Measurements from ENCODE around the gene ARHGEF28. TPM values are rescaled to one million over a fixed set of nuclear protein-coding genes. Genes with fewer than 3 reads are reported as not detected.

Gene ARHGEF28
- total and polyA plus RNA-seq, 2 of the 4 experiments (the other 2 are of a cell fraction), result 3.6 to 16.0 TPM

DNA sequence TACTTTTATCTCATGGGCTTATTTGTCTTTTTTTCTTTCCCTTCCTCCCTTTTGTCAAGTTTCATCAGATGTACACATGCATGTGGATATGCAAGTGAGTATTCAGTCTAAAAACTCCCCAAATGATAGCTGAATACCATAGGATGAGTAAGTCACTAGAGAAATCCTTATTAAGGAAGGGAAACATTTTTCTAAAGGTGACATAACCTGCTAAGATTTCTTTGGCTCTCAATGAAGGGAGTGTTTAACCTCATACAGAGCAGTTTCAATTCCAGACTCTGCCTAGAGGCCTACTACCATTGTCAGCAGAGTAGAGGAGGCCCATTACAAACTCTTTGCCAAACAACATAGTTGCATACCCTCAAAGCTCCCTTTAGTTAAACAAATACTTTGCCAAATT lies 192.4 kb downstream of the ARHGEF28 start:
- H3K9me3 ChIP-seq (ENCODE audit: control insufficient read depth, insufficient read depth, low read length), result no peaks in the 10 kb centered on the region
- H3K56ac ChIP-seq (ENCODE audit: extremely low read depth, insufficient read depth, low read length), result 0 out of 2 replicates have a peak overlapping the region, but pooled peaks have one; percentile 63
- H3K4me2 ChIP-seq (ENCODE audit: low read depth, low read length), result no peak overlapping the region
- H4K91ac ChIP-seq (ENCODE audit: insufficient read depth, low read depth, low read length), result no peak overlapping the region
- H2BK20ac ChIP-seq (ENCODE audit: low read depth, low read length), result peak overlapping the region; percentile 99; the same call in 1 of the 2 replicates
- H2AK5ac ChIP-seq (ENCODE audit: low read depth, low read length), result no peak overlapping the region
- ATAC-seq (ENCODE audit: low read depth) (peak; percentile 52), DNase-seq (peak; percentile 90)
- H3K9me1 ChIP-seq (ENCODE audit: insufficient read depth, low read length), result peaks cover 31% of the 10 kb centered on the region
- no peaks in the 10 kb centered on the region for H3K27me3 ChIP-seq (ENCODE audit: control insufficient read depth, insufficient read depth, low read length)
- no peak overlapping the region for H3K4me3 ChIP-seq (ENCODE audit: insufficient read depth, low read depth, low read length)
- no peak overlapping the region for H3K27ac ChIP-seq (ENCODE audit: insufficient read depth, low read length)
- no peak overlapping the region for H3K14ac ChIP-seq (replicated peaks; ENCODE audit: low read depth, low read length)
- no peak overlapping the region for H4K5ac ChIP-seq (ENCODE audit: low read depth, low read length)
- no peak overlapping the region for H2AK9ac ChIP-seq (replicated peaks; ENCODE audit: low read depth, low read length, poor library complexity)
- in situ Hi-C loops (cut with MboI; ENCODE audit: low sequenced_read_pairs) (no loop called here), intact Hi-C loops (cut with micrococcal nuclease) (no loop called here), dilution Hi-C loops (cut with HindIII; ENCODE audit: low sequenced_read_pairs, unreplicated experiment) (no loop called here)
- H3K9ac ChIP-seq (ENCODE audit: low read depth, low read length), result no peak overlapping the region
- ChIA-PET CTCF (interaction anchor here (2.5 kb wide), 1 partner anchor 8 kb away, joined by 8 read pairs; no protein-coding TSS in a partner anchor), POLR2A (ENCODE audit: unreplicated experiment) (no interaction called here)
- H4K8ac ChIP-seq (ENCODE audit: low read depth in 2 of 2, low read length in 2 of 2), result peak overlapping the region; percentile 93 to 99; a peak in 2 of 4 replicates
- peak overlapping the region; percentile 99; the same call in 1 of the 3 replicates for H2BK15ac ChIP-seq (ENCODE audit: low read depth, low read length)
- H3K36me3 ChIP-seq (ENCODE audit: control insufficient read depth, insufficient read depth, low read length), result no peaks in the 10 kb centered on the region
- H2AFZ ChIP-seq (replicated peaks; ENCODE audit: low read length, poor library complexity), result no peak overlapping the region
- peak overlapping the region; percentile 97; the same call in 1 of the 2 replicates for H3K23ac ChIP-seq (ENCODE audit: low read depth, low read length)
- no TSS peak for BruUV-seq (replicated peaks)
- peaks cover 5 to 43% of the 10 kb centered on the region in 2 experiments; a peak in 2 of 4 replicates for H3K79me1 ChIP-seq (ENCODE audit: low read depth in 1 of 2, low read length in 2 of 2)
- no peak for TF ChIP-seq MAZ (IDR thresholded peaks at IDR 0.05; ENCODE audit: borderline replicate concordance, low read depth, low read length)
- no peak for TF ChIP-seq NFE2L2 (IDR thresholded peaks at IDR 0.05; ENCODE audit: low read depth, low read length)
- TF ChIP-seq CHD1 (IDR thresholded peaks at IDR 0.05; ENCODE audit: low read depth, low read length), result no peak
- TF ChIP-seq CEBPB (IDR thresholded peaks at IDR 0.05; ENCODE audit: low read depth, low read length), result peak; percentile 40; the same call in 1 of the 2 replicates
- peak overlapping the region; percentile 98; the same call in 1 of the 2 replicates for H3K4ac ChIP-seq (ENCODE audit: low read depth, low read length)
- peak overlapping the region; percentile 99; the same call in 1 of the 2 replicates for H3K18ac ChIP-seq (ENCODE audit: low read depth, low read length)
- peak overlapping the region; percentile 97 for H2BK5ac ChIP-seq (ENCODE audit: low read depth, low read length, poor library complexity, severe bottlenecking)
- H4K20me1 ChIP-seq (ENCODE audit: insufficient read depth, low read length), result no peaks in the 10 kb centered on the region
- peaks cover 28% of the 10 kb centered on the region for H3K4me1 ChIP-seq (ENCODE audit: control insufficient read depth, insufficient read depth, low read length)
- peak overlapping the region; percentile 98; the same call in 1 of the 2 replicates for H2BK120ac ChIP-seq (ENCODE audit: low read depth, low read length)
